K562 (cell line): ENCODE results near the gene EHBP1. TPM values are rescaled to one million over a fixed set of nuclear protein-coding genes. Genes with fewer than 3 reads are reported as not detected.
A peak's percentile ranks its signal among the peaks of the same experiment; 100 is the strongest.

Experiments used
- ATAC-seq: fragments of 200-7000 bp; cut with Tn5 transposase; 3 replicates; pipeline ENCODE4 v1.9.1; 2020; ENCODE audit warnings: moderate library complexity
- BruUV-seq: library from RNA; stranded (reverse); fragments of 400-500 nt; replicated peaks from 2 replicates; lab custom pipeline; 2021; lab: Mats Ljungman, UMichigan
- CTCF ChIA-PET: fragments of 300-600 bp; formaldehyde crosslinking; extraction: SDS; loops from one replicate; lab custom pipeline; 2021; ENCODE audit warnings: low intra/inter-chr PET ratio; lab: Yijun Ruan, JAX
- POLR2A ChIA-PET: fragments of 300-600, 350-650 bp; sonication (Branson Sonifier 250); formaldehyde crosslinking; extraction: SDS; loops from one replicate; lab custom pipeline; 2021; ENCODE audit warnings: antibody characterized with exemption, inconsistent platforms; lab: Yijun Ruan, JAX
- DNase-seq, 4 experiments: peaks; one replicate each; pipeline versions ENCODE4 v3.0.0 to v3.0.0-alpha.2; 2011 to 2018; ENCODE audit warnings: low spot score in 3 of 4, mixed read lengths in 3 of 4; ENCODE audit errors: extremely low read depth in 1 of 4
- FAIRE-seq: peaks from 2 replicates; lab custom pipeline; 2011; peaks lifted over from hg19 to GRCh38; lab: Jason Lieb, UNC
- H2AFZ ChIP-seq: 2 replicates; pipeline ENCODE4 v1.6.0; 2011; ENCODE audit warnings: low read depth, low read length, control low read depth, inconsistent platforms
- H3K27ac ChIP-seq: fragments of 200-600 bp; 3 replicates; pipeline ENCODE4 v1.8.0; 2011; ENCODE audit warnings: low read depth, mild to moderate bottlenecking, control low read depth, inconsistent platforms, low read length, moderate library complexity, mixed read lengths; ENCODE audit errors: extremely low read depth
- H3K27me3 ChIP-seq, 2 experiments: fragments of 300-600 bp in 1 of 2; 2 replicates in 1 of 2; 3 replicates in 1 of 2; pipeline versions ENCODE4 v1.6.0 to v1.8.0; 2011; ENCODE audit warnings: inconsistent platforms in 2 of 2, low read length in 2 of 2, mild to moderate bottlenecking in 1 of 2, mixed read lengths in 1 of 2, moderate library complexity in 1 of 2; ENCODE audit not compliant: control insufficient read depth in 2 of 2, insufficient read depth in 2 of 2
- H3K36me3 ChIP-seq: fragments of 300-600 bp; 3 replicates; pipeline ENCODE4 v1.8.0; 2011; ENCODE audit warnings: mild to moderate bottlenecking, low read length, inconsistent platforms; ENCODE audit not compliant: control insufficient read depth, insufficient read depth
- H3K4me1 ChIP-seq, 2 experiments: fragments of 200-600 bp in 1 of 2; replicated peaks in 1 of 2; 2 replicates in 1 of 2; 3 replicates in 1 of 2; pipeline versions ENCODE4 v1.5.1 to v1.8.0; 2011; ENCODE audit warnings: inconsistent platforms in 2 of 2, low read length in 2 of 2, mild to moderate bottlenecking in 1 of 2, mixed read lengths in 1 of 2, moderate library complexity in 1 of 2; ENCODE audit not compliant: control insufficient read depth in 2 of 2, insufficient read depth in 2 of 2
- H3K4me2 ChIP-seq: 2 replicates; pipeline ENCODE4 v1.6.1; 2011; ENCODE audit warnings: low read length, control low read depth, inconsistent platforms, mixed read lengths; ENCODE audit not compliant: insufficient read depth
- H3K4me3 ChIP-seq: fragments of 200-600 bp; sonication (generic), shearing (Covaris generic); 2 replicates; pipeline ENCODE4 v1.5.1; 2016; ENCODE audit warnings: control low read depth, inconsistent platforms
- H3K79me2 ChIP-seq: fragments of 200-600 bp; 3 replicates; pipeline ENCODE4 v1.8.0; 2011; ENCODE audit warnings: low read length, inconsistent platforms; ENCODE audit not compliant: control insufficient read depth, insufficient read depth
- H3K9ac ChIP-seq, 2 experiments: 2 replicates each; pipeline versions ENCODE4 v1.6.0 to v1.6.1; 2011; ENCODE audit warnings: low read depth in 2 of 2, low read length in 2 of 2, control low read depth in 1 of 2, inconsistent platforms in 1 of 2, mild to moderate bottlenecking in 1 of 2, mixed read lengths in 1 of 2; ENCODE audit not compliant: insufficient read depth in 1 of 2
- H3K9me1 ChIP-seq: one replicate; pipeline ENCODE4 v1.6.0; 2011; ENCODE audit warnings: inconsistent platforms, mild to moderate bottlenecking, low read length, moderate library complexity; ENCODE audit not compliant: control insufficient read depth, insufficient read depth
- H3K9me3 ChIP-seq: replicated peaks from 2 replicates; pipeline ENCODE4 v1.5.1; 2011; ENCODE audit warnings: low read depth, low read length, inconsistent platforms; ENCODE audit not compliant: control insufficient read depth, insufficient read depth
- H4K20me1 ChIP-seq: replicated peaks from 2 replicates; pipeline ENCODE4 v1.6.1; 2011; ENCODE audit warnings: low read length, inconsistent platforms, mixed read lengths; ENCODE audit not compliant: control insufficient read depth, insufficient read depth
- NUFIP1 ChIP-seq: fragments of 450-650 bp; IDR thresholded peaks from 2 replicates; pipeline ENCODE4 v1.6.1; 2018; ENCODE audit not compliant: partially characterized antibody
- POLR2G ChIP-seq: fragments of 200-400 bp; formaldehyde crosslinking; IDR thresholded peaks from 2 replicates; pipeline ENCODE4 v1.6.1; 2017; ENCODE audit warnings: low read depth, mild to moderate bottlenecking, antibody characterized with exemption, low read length, moderate library complexity
- RBFOX2 ChIP-seq: fragments of 200-400 bp; formaldehyde crosslinking; IDR thresholded peaks from 2 replicates; pipeline ENCODE4 v1.6.1; 2017; ENCODE audit warnings: low read depth, mild to moderate bottlenecking, low read length, moderate library complexity
- SNIP1 ChIP-seq: fragments of 450-650 bp; IDR thresholded peaks from 2 replicates; pipeline ENCODE4 v1.7.1; 2017; ENCODE audit warnings: low read depth, mild to moderate bottlenecking
- ZFX ChIP-seq: sonication (generic); formaldehyde crosslinking; IDR thresholded peaks from 2 replicates; pipeline ENCODE4 v1.8.0; 2022; ENCODE audit warnings: mild to moderate bottlenecking, missing genetic modification reagents, moderate library complexity
- WGBS: fragments of 100-300 bp; shearing (Covaris generic); methylation state at CpG from one replicate; pipeline ENCODE4 v1.1.6; 2016; ENCODE audit warnings: low coverage, mixed read lengths; ENCODE audit not compliant: insufficient coverage; ENCODE audit errors: missing lambda C conversion rate; 5-methylcytosine and 5-hydroxymethylcytosine counted together
- in situ Hi-C: fragments of 300-500 bp; cut with MboI; formaldehyde crosslinking; loops from 4 replicates; pipeline ENCODE4 v1.15.0; 2018; ENCODE audit warnings: inconsistent platforms, mixed read lengths
- intact Hi-C: fragments of 100-400 bp; cut with micrococcal nuclease; formaldehyde crosslinking; loops from 2 replicates; pipeline ENCODE4 v1.14.2; 2022
- polyA plus RNA-seq, 8 experiments: library from polyadenylated mRNA; depleted of rRNA in 4 of 8; stranded (reverse) in 5 of 8; unstranded in 3 of 8; fragments of >200 nt; fragmentation: Nextera tagmentation in 2 of 8; fragmentation: Illumina TruSeq in 1 of 8; extraction: Ambion mirVana in 2 of 8; extraction: Trizol in 1 of 8; gene quantifications; 2 replicates each; pipeline versions ENCODE4 v1.2.1 to v1.2.3, GENCODE V29; 2011 to 2014; ENCODE audit warnings: inconsistent platforms in 1 of 8, missing spikeins in 1 of 8
- total RNA-seq, 7 experiments: library from RNA; depleted of rRNA in 6 of 7; stranded (reverse); fragments of >200 nt in 6 of 7; fragmentation: Illumina TruSeq in 2 of 7; extraction: Trizol in 2 of 7; gene quantifications; 2 replicates each; pipeline versions ENCODE4 v1.2.1 to v1.2.3, GENCODE V29; 2011 to 2021; ENCODE audit warnings: low replicate concordance in 1 of 7
- TF ChIP-seq, protein P1 (sequence below): sonication (generic); formaldehyde crosslinking; IDR thresholded peaks from 2 replicates; pipeline ENCODE4 v1.8.1; 2023; ENCODE audit warnings: mild to moderate bottlenecking, missing genetic modification reagents

Gene EHBP1
- total and polyA plus RNA-seq, 9 of the 15 experiments (the other 6 are each of a cell fraction or from before 2014, with no cell fraction given) = 8.9 to 26.6 (median 19.3) TPM

DNA sequence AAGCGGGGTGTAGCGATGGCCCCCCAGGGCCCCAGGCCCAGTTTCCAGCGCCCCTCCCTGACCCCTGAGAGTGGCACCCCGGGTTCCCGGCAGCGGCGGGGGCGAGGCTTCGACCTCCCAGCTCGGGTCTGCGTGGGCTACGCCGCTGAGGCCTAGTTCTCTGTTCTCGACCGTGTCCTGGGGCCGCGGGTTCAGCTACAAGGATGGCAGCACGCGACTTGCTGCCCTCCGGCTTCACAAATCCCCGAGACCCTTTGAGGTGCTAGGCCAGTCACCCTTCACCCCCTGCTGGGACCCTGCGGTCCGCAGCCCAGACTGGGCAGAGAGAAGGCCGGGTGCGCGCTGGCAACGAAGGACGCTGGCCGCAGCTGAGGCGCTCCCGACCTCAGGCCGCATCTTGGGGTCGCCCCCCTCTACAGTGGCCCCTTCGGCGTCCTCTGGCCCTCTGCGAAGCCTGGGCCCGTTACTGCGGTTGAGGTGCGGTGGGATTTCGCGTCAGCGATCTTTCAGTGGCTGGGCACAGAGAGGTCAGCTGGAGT is 346.4 kb downstream of the EHBP1 start:
- Histone ChIP-seq H3K9ac (peak overlapping the region in 1 of 2 experiments; percentile 99; a peak in 2 of 4 replicates), H3K9me1 (no peaks in the 10 kb centered on the region), H3K27ac (peak overlapping the region; percentile 81; the same call in 1 of the 3 replicates), H3K27me3 (no peaks in the 10 kb centered on the region), H3K9me3 (peaks cover 6% of the 10 kb centered on the region), H3K79me2 (peaks cover 12% of the 10 kb centered on the region; the same call in 2 of the 3 replicates), H4K20me1 (no peaks in the 10 kb centered on the region), H3K36me3 (peaks cover 39% of the 10 kb centered on the region; the same call in 1 of the 3 replicates), H3K4me2 (no peak overlapping the region), H2AFZ (peak overlapping the region; percentile 97; the same call in 1 of the 2 replicates), H3K4me1 (peaks cover 2 to 35% of the 10 kb centered on the region in 2 experiments; a peak in 3 of 5 replicates), H3K4me3 (peak overlapping the region; percentile 88; the same call in 1 of the 2 replicates)
- DNase-seq (no peak), ATAC-seq (no peak), FAIRE-seq (no peak)
- in situ Hi-C loops = no loop called here
- 96% methylated on average over 8 of the region's 42 CpGs for WGBS
- ChIA-PET POLR2A (interaction anchor here (0.7 kb wide), 1 partner anchor 1517 kb away, joined by 3 read pairs; no protein-coding TSS in a partner anchor), CTCF (no interaction called here)
- intact Hi-C loops = no loop called here
- TF ChIP-seq POLR2G = 0 out of 2 replicates have a peak, but pooled peaks have one; percentile 45
- TF ChIP-seq, protein P1, sequence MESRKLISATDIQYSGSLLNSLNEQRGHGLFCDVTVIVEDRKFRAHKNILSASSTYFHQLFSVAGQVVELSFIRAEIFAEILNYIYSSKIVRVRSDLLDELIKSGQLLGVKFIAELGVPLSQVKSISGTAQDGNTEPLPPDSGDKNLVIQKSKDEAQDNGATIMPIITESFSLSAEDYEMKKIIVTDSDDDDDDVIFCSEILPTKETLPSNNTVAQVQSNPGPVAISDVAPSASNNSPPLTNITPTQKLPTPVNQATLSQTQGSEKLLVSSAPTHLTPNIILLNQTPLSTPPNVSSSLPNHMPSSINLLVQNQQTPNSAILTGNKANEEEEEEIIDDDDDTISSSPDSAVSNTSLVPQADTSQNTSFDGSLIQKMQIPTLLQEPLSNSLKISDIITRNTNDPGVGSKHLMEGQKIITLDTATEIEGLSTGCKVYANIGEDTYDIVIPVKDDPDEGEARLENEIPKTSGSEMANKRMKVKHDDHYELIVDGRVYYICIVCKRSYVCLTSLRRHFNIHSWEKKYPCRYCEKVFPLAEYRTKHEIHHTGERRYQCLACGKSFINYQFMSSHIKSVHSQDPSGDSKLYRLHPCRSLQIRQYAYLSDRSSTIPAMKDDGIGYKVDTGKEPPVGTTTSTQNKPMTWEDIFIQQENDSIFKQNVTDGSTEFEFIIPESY (CRISPR knock-in tag) = peak; percentile 86
- TF ChIP-seq SNIP1 = no peak
- peak; percentile 52; the same call in 1 of the 2 replicates for TF ChIP-seq RBFOX2
- TF ChIP-seq ZFX (CRISPR knock-in tag) = 0 out of 2 replicates have a peak, but pooled peaks have one; percentile 2
- TF ChIP-seq NUFIP1 = no peak
- BruUV-seq = no TSS peak
